ENCODE data around the gene MAP7.

Gene MAP7

GRCh38 chr6:136539967-136540652 lies 10.1 kb downstream of the MAP7 start:
- Histone ChIP-seq H3K9me3 (ENCODE audit: severe bottlenecking) (no peaks in the 10 kb centered on the region), H3K36me3 (no peaks in the 10 kb centered on the region), H3K4me3 (ENCODE audit: low read depth, low read length) (no peak overlapping the region), H3K27me3 (ENCODE audit: insufficient read depth, low read depth, severe bottlenecking) (no peaks in the 10 kb centered on the region), H3K27ac (no peak overlapping the region)
- TF ChIP-seq, protein P1, sequence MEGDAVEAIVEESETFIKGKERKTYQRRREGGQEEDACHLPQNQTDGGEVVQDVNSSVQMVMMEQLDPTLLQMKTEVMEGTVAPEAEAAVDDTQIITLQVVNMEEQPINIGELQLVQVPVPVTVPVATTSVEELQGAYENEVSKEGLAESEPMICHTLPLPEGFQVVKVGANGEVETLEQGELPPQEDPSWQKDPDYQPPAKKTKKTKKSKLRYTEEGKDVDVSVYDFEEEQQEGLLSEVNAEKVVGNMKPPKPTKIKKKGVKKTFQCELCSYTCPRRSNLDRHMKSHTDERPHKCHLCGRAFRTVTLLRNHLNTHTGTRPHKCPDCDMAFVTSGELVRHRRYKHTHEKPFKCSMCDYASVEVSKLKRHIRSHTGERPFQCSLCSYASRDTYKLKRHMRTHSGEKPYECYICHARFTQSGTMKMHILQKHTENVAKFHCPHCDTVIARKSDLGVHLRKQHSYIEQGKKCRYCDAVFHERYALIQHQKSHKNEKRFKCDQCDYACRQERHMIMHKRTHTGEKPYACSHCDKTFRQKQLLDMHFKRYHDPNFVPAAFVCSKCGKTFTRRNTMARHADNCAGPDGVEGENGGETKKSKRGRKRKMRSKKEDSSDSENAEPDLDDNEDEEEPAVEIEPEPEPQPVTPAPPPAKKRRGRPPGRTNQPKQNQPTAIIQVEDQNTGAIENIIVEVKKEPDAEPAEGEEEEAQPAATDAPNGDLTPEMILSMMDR (IDR thresholded peaks at IDR 0.05; ENCODE audit: low read depth, low read length): no peak
- DNase-seq: peak; percentile 15

DNA sequence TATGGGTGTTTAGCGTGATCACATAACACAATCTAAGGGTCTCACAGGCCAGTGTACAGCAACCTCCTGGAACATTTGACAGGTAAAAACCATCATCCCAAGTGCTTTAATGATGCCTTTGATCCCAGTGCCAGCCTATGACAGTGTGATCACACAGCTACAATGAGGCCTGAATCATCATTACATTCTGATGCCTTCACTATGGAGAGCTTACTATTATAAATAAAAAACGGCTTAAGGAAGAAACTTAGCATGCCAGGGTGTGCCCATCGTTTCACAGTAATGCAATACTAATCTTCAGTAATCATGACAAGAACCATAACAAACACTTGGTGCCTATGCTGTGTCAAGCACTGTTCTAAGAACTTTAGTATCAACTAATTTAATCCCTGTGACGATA lies 11.4 kb downstream of the MAP7 start:
- no peak overlapping the region for H3K4me3 ChIP-seq (ENCODE audit: low read depth, low read length)
- no peaks in the 10 kb centered on the region for H3K9me3 ChIP-seq (ENCODE audit: severe bottlenecking)
- no peaks in the 10 kb centered on the region for H3K36me3 ChIP-seq
- no peak for DNase-seq
- H3K27ac ChIP-seq: no peak overlapping the region
- TF ChIP-seq, protein P1 (IDR thresholded peaks at IDR 0.05; ENCODE audit: low read depth, low read length): no peak
- no peaks in the 10 kb centered on the region for H3K27me3 ChIP-seq (ENCODE audit: insufficient read depth, low read depth, severe bottlenecking)

DNA sequence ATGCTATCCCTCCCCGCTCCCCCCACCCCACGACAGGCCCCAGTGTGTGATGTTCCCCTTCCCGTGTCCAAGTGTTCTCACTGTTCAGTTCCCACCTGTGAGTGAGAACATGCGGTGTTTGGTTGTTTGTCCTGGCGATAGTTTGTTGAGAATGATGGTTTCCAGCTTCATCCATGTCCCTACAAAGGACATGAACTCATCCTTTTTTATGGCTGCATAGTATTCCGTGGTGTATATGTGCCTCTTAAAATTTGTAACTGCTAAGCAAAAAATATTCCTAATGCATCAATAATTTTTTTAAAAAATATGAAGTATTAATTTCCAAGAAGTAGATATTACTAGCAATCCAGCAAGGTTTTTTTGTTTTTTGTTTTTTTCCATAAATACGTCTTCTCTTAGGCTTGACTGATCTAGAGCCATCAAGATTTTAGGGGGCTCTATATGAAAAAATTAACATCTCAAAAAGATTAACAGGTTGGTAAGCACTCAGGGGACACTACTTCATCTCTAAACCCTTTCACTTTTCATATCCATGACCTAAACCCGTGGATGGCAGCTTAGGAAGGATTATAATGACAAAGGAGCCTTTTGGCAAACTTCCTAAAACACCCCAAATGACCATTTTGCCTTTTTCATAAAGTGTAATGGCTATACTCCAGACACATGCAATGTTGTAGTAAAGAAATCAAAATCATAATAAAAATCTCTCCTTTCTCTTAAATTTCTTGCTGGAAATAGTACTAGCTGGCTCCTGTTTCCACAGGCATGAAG lies 14.2 kb downstream of the MAP7 start:
- TF ChIP-seq, protein P1 (IDR thresholded peaks at IDR 0.05; ENCODE audit: low read depth, low read length): no peak
- H3K27me3 ChIP-seq (ENCODE audit: insufficient read depth, low read depth, severe bottlenecking): no peaks in the 10 kb centered on the region
- H3K27ac ChIP-seq: no peak overlapping the region
- no peaks in the 10 kb centered on the region for H3K9me3 ChIP-seq (ENCODE audit: severe bottlenecking)
- no peaks in the 10 kb centered on the region for H3K36me3 ChIP-seq
- no peak for DNase-seq
- no peak overlapping the region for H3K4me3 ChIP-seq (ENCODE audit: low read depth, low read length)

GRCh38 chr6:136535017-136535765 lies 15.0 kb downstream of the MAP7 start:
- Histone ChIP-seq H3K27me3 (ENCODE audit: insufficient read depth, low read depth, severe bottlenecking) (no peaks in the 10 kb centered on the region), H3K36me3 (no peaks in the 10 kb centered on the region), H3K9me3 (ENCODE audit: severe bottlenecking) (no peaks in the 10 kb centered on the region), H3K27ac (no peak overlapping the region), H3K4me3 (ENCODE audit: low read depth, low read length) (no peak overlapping the region)
- TF ChIP-seq, protein P1 (IDR thresholded peaks at IDR 0.05; ENCODE audit: low read depth, low read length): no peak
- no peak for DNase-seq

GRCh38 chr6:136534268-136534667 lies 16.0 kb downstream of the MAP7 start:
- no peaks in the 10 kb centered on the region for H3K27me3 ChIP-seq (ENCODE audit: insufficient read depth, low read depth, severe bottlenecking)
- H3K4me3 ChIP-seq (ENCODE audit: low read depth, low read length): no peak overlapping the region
- DNase-seq: peak; percentile 36
- H3K27ac ChIP-seq: no peak overlapping the region
- TF ChIP-seq, protein P1 (IDR thresholded peaks at IDR 0.05; ENCODE audit: low read depth, low read length): no peak
- no peaks in the 10 kb centered on the region for H3K9me3 ChIP-seq (ENCODE audit: severe bottlenecking)
- H3K36me3 ChIP-seq: no peaks in the 10 kb centered on the region

Data from WERI-Rb-1 (cell line).